ENCODE data around the gene PARVA. TPM values are rescaled to one million over a fixed set of nuclear protein-coding genes. Genes with fewer than 3 reads are reported as not detected.

Gene PARVA
- total RNA-seq, 1 experiment from 2014 or later, result 36.7 TPM

DNA sequence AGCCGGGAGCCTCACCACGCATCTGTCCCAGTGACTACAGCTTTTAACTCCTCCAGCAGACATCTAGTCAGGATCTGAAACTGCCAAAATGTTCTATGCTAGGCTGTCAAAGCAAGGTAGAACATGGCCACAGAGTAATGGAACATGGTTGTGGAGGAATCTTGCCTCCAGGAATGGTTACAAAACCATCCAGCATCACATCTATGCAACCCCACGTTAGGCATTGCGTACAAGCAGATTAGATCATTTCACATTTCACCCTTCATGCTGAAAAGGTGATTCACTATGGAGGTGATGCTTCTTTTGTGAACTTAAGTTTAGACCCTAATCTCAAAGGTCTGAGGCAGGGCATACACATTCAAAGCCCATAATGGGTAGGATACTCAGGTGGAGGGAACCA lies 103.0 kb downstream of the PARVA start:
- TF ChIP-seq, protein P1, sequence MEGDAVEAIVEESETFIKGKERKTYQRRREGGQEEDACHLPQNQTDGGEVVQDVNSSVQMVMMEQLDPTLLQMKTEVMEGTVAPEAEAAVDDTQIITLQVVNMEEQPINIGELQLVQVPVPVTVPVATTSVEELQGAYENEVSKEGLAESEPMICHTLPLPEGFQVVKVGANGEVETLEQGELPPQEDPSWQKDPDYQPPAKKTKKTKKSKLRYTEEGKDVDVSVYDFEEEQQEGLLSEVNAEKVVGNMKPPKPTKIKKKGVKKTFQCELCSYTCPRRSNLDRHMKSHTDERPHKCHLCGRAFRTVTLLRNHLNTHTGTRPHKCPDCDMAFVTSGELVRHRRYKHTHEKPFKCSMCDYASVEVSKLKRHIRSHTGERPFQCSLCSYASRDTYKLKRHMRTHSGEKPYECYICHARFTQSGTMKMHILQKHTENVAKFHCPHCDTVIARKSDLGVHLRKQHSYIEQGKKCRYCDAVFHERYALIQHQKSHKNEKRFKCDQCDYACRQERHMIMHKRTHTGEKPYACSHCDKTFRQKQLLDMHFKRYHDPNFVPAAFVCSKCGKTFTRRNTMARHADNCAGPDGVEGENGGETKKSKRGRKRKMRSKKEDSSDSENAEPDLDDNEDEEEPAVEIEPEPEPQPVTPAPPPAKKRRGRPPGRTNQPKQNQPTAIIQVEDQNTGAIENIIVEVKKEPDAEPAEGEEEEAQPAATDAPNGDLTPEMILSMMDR (IDR thresholded peaks at IDR 0.05; ENCODE audit: unreplicated experiment), result no peak
- POLR2A ChIA-PET, result interaction anchor here (1.7 kb wide), 1 partner anchor 14 kb away, joined by 3 read pairs; no protein-coding TSS in a partner anchor
- H3K4me1 Mint-ChIP-seq (ENCODE audit: insufficient read depth, unreplicated experiment), result peaks cover 17% of the 10 kb centered on the region
- peaks cover 35% of the 10 kb centered on the region for H3K36me3 Mint-ChIP-seq (ENCODE audit: insufficient read depth, unreplicated experiment)
- no peak overlapping the region for H3K27ac Mint-ChIP-seq (ENCODE audit: low read depth, unreplicated experiment)
- H3K27me3 Mint-ChIP-seq (ENCODE audit: insufficient read depth, unreplicated experiment), result no peaks in the 10 kb centered on the region
- no peak for DNase-seq (ENCODE audit: unreplicated experiment)
- H3K9me3 Mint-ChIP-seq (ENCODE audit: unreplicated experiment), result no peaks in the 10 kb centered on the region
- intact Hi-C loops (cut with micrococcal nuclease), result no loop called here
- no TSS peak for BruUV-seq (replicated peaks)
- H3K4me3 Mint-ChIP-seq (ENCODE audit: unreplicated experiment), result no peak overlapping the region
- CTCF ChIA-PET, result interaction anchor here (0.7 kb wide), 1 partner anchor 148 kb away, joined by 4 read pairs; no protein-coding TSS in a partner anchor

- Mint-ChIP-seq H3K27ac (ENCODE audit: low read depth, unreplicated experiment) (no peak overlapping the region), H3K36me3 (ENCODE audit: insufficient read depth, unreplicated experiment) (peaks cover 40% of the 10 kb centered on the region), H3K27me3 (ENCODE audit: insufficient read depth, unreplicated experiment) (no peaks in the 10 kb centered on the region), H3K9me3 (ENCODE audit: unreplicated experiment) (no peaks in the 10 kb centered on the region), H3K4me3 (ENCODE audit: unreplicated experiment) (no peak overlapping the region), H3K4me1 (ENCODE audit: insufficient read depth, unreplicated experiment) (peaks cover 15% of the 10 kb centered on the region)
- intact Hi-C loops (cut with micrococcal nuclease), result no loop called here
- DNase-seq (ENCODE audit: unreplicated experiment), result peak; percentile 5
- BruUV-seq (replicated peaks), result no TSS peak
- TF ChIP-seq, protein P1 (IDR thresholded peaks at IDR 0.05; ENCODE audit: unreplicated experiment), result no peak
- CTCF ChIA-PET, result interaction anchor here (0.6 kb wide), 1 partner anchor 26 kb away, joined by 3 read pairs; no protein-coding TSS in a partner anchor
- POLR2A ChIA-PET, result no interaction called here
Observed at GRCh38 chr11:12482839-12483238, 105.5 kb downstream of the PARVA start.

DNA sequence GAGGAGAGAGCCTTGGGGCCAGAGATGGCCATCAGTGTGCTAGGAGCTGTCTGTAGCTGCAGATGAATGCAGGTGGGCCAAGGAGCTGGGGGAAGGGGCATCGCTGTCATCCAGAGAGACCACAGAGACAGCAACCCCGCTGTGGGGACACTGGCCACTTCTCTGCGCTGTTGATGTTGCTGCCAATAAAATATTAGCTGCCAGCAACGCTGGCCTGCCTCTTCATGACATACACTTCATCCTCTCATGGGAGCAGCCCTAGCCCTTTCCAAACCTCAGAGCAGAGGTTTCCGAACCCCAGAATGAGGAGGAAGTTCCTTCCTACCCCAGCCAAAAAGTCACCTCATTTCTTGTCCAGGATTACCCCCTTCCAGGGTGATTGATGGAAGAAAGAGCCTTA lies 106.2 kb downstream of the PARVA start:
- peaks cover 3% of the 10 kb centered on the region for H3K9me3 Mint-ChIP-seq (ENCODE audit: unreplicated experiment)
- H3K4me3 Mint-ChIP-seq (ENCODE audit: unreplicated experiment), result no peak overlapping the region
- intact Hi-C loops (cut with micrococcal nuclease), result no loop called here
- DNase-seq (ENCODE audit: unreplicated experiment), result no peak
- H3K4me1 Mint-ChIP-seq (ENCODE audit: insufficient read depth, unreplicated experiment), result peaks cover 7% of the 10 kb centered on the region
- no peaks in the 10 kb centered on the region for H3K27me3 Mint-ChIP-seq (ENCODE audit: insufficient read depth, unreplicated experiment)
- ChIA-PET CTCF (no interaction called here), POLR2A (no interaction called here)
- TF ChIP-seq, protein P1 (IDR thresholded peaks at IDR 0.05; ENCODE audit: unreplicated experiment), result no peak
- no peak overlapping the region for H3K27ac Mint-ChIP-seq (ENCODE audit: low read depth, unreplicated experiment)
- peaks cover 39% of the 10 kb centered on the region for H3K36me3 Mint-ChIP-seq (ENCODE audit: insufficient read depth, unreplicated experiment)
- BruUV-seq (replicated peaks), result no TSS peak

DNA sequence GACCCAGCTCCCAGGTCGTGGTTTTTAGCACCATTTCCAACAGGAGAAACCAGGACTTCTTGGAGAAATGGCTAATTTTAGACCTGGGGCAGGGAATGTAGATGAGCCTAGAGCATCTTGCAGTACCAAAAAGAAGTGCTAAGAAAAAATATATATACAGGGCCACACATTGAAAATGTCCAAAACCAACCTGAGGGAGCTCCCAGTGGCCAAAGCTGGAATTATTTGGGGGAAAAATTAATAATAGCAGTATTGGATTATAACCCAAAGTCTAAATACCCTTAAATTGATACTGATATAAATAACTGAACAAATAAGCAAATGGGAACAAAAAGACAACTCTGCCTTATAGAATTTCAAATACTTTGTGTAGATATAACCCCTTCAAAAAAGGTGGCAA lies 108.0 kb downstream of the PARVA start:
- Mint-ChIP-seq H3K27me3 (ENCODE audit: insufficient read depth, unreplicated experiment) (no peaks in the 10 kb centered on the region), H3K27ac (ENCODE audit: low read depth, unreplicated experiment) (no peak overlapping the region), H3K9me3 (ENCODE audit: unreplicated experiment) (peaks cover 13% of the 10 kb centered on the region), H3K4me3 (ENCODE audit: unreplicated experiment) (no peak overlapping the region), H3K4me1 (ENCODE audit: insufficient read depth, unreplicated experiment) (no peaks in the 10 kb centered on the region), H3K36me3 (ENCODE audit: insufficient read depth, unreplicated experiment) (peaks cover 25% of the 10 kb centered on the region)
- ChIA-PET POLR2A (interaction anchor here (1.5 to 1.6 kb wide), 2 partner anchors 9 to 155 kb away, joined by 3 to 4 read pairs; no protein-coding TSS in a partner anchor), CTCF (interaction anchor here (0.5 to 2.8 kb wide), 5 partner anchors 15 to 714 kb away, joined by 3 to 9 read pairs (median 4); no protein-coding TSS in a partner anchor)
- TF ChIP-seq, protein P1 (IDR thresholded peaks at IDR 0.05; ENCODE audit: unreplicated experiment), result peak; percentile 26
- DNase-seq (ENCODE audit: unreplicated experiment), result peak; percentile 16
- intact Hi-C loops (cut with micrococcal nuclease), result loop anchor here (1.0 to 5.0 kb wide), 2 partner anchors 73 to 153 kb away; no protein-coding TSS in a partner anchor
- BruUV-seq (replicated peaks), result no TSS peak

Data from MCF 10A (cell line).